K562 treated with DMSO at 1 percent for 24 hours (cell line): ENCODE results near the gene LMOD2. TPM values are rescaled to one million over a fixed set of nuclear protein-coding genes. Genes with fewer than 3 reads are reported as not detected.

ENCODE experiments used
- total RNA-seq: library from RNA; unstranded; fragments of 300-600 nt; gene quantifications from 2 replicates; pipeline ENCODE4 v1.2.3, GENCODE V29; 2022; ENCODE audit warnings: low read depth; ENCODE audit not compliant: insufficient read depth

Gene LMOD2, protein sequence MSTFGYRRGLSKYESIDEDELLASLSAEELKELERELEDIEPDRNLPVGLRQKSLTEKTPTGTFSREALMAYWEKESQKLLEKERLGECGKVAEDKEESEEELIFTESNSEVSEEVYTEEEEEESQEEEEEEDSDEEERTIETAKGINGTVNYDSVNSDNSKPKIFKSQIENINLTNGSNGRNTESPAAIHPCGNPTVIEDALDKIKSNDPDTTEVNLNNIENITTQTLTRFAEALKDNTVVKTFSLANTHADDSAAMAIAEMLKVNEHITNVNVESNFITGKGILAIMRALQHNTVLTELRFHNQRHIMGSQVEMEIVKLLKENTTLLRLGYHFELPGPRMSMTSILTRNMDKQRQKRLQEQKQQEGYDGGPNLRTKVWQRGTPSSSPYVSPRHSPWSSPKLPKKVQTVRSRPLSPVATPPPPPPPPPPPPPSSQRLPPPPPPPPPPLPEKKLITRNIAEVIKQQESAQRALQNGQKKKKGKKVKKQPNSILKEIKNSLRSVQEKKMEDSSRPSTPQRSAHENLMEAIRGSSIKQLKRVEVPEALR
- 0.10 TPM in 1 of 2 replicates, not detected in the other for total RNA-seq

GRCh38 chr7:123655614-123656013 is at the start of gene LMOD2:
Gene LMOD2, plus strand, starts transcription at chr7:123655866. Its CDS starts 98 bp downstream, at chr7:123655964.

Other genes starting within 250 kb of the LMOD2 start
- gene IQUB, start 121.3 kb upstream of the LMOD2 start, total RNA-seq: 0.81 and 1.3 TPM in 2 replicates
- 41.5 and 56.3 TPM in 2 replicates for gene NDUFA5, start 98.0 kb upstream of the LMOD2 start, total RNA-seq
- 0.43 and 2.5 TPM in 2 replicates for gene ASB15, start 54.0 kb upstream of the LMOD2 start, total RNA-seq
- gene WASL, start 93.1 kb downstream of the LMOD2 start, total RNA-seq: 7.9 and 8.5 TPM in 2 replicates
- not detected in 2 replicates for gene HYAL4, start 189.3 kb downstream of the LMOD2 start, total RNA-seq